Mesendoderm (in vitro differentiated cells): ENCODE results near the gene IL22RA2.

Experiments used
- DNase-seq: peaks from one replicate; pipeline ENCODE4 v3.0.0; 2013
- H2AK5ac ChIP-seq: 2 replicates; pipeline ENCODE4 v1.6.1; 2013; ENCODE audit warnings: low read length, inconsistent platforms
- H2BK120ac ChIP-seq: 2 replicates; pipeline ENCODE4 v1.6.1; 2013; ENCODE audit warnings: low read depth, mild to moderate bottlenecking, low read length, moderate library complexity, mixed read lengths
- H2BK15ac ChIP-seq: replicated peaks from 2 replicates; pipeline ENCODE4 v1.6.1; 2013; ENCODE audit warnings: low read depth, mild to moderate bottlenecking, moderate library complexity
- H2BK5ac ChIP-seq: 2 replicates; pipeline ENCODE4 v1.6.1; 2013; ENCODE audit warnings: low read length, inconsistent platforms
- H3K18ac ChIP-seq: 2 replicates; pipeline ENCODE4 v1.6.1; 2013; ENCODE audit warnings: mild to moderate bottlenecking, low read length, mixed read lengths
- H3K23ac ChIP-seq: one replicate; pipeline ENCODE4 v1.6.1; 2013; ENCODE audit warnings: low read length
- H3K27ac ChIP-seq: 2 replicates; pipeline ENCODE4 v1.5.1; 2013; ENCODE audit warnings: low read depth, mild to moderate bottlenecking, inconsistent platforms, low read length, moderate library complexity
- H3K27me3 ChIP-seq: 2 replicates; pipeline ENCODE4 v1.6.1; 2013; ENCODE audit warnings: low read length, control low read depth, mild to moderate bottlenecking, inconsistent platforms; ENCODE audit not compliant: insufficient read depth, poor library complexity
- H3K36me3 ChIP-seq: 2 replicates; pipeline ENCODE4 v1.6.1; 2013; ENCODE audit warnings: low read length, inconsistent platforms; ENCODE audit not compliant: control insufficient read depth, insufficient read depth
- H3K4ac ChIP-seq: one replicate; pipeline ENCODE4 v1.6.1; 2013; ENCODE audit warnings: low read depth, mild to moderate bottlenecking, low read length, moderate library complexity
- H3K4me1 ChIP-seq: 2 replicates; pipeline ENCODE4 v1.6.1; 2013; ENCODE audit warnings: low read depth, low read length, inconsistent platforms; ENCODE audit not compliant: control insufficient read depth
- H3K4me2 ChIP-seq: 2 replicates; pipeline ENCODE4 v1.6.1; 2013; ENCODE audit warnings: low read length
- H3K4me3 ChIP-seq: 2 replicates; pipeline ENCODE4 v1.5.1; 2013; ENCODE audit warnings: mild to moderate bottlenecking, low read length
- H3K56ac ChIP-seq: one replicate; pipeline ENCODE4 v1.6.1; 2013; ENCODE audit warnings: low read length
- H3K79me1 ChIP-seq: 2 replicates; pipeline ENCODE4 v1.6.1; 2013; ENCODE audit warnings: low read length, inconsistent platforms
- H3K79me2 ChIP-seq: 2 replicates; pipeline ENCODE4 v1.6.1; 2013; ENCODE audit warnings: mild to moderate bottlenecking, low read length; ENCODE audit not compliant: control insufficient read depth, insufficient read depth
- H3K9ac ChIP-seq: 2 replicates; pipeline ENCODE4 v1.6.1; 2013; ENCODE audit warnings: low read length, inconsistent platforms
- H4K5ac ChIP-seq: one replicate; pipeline ENCODE4 v1.6.1; 2013; ENCODE audit warnings: low read length
- H4K8ac ChIP-seq: one replicate; pipeline ENCODE4 v1.6.1; 2013; ENCODE audit warnings: low read depth, mild to moderate bottlenecking, control low read depth, low read length, moderate library complexity
- WGBS: extraction: QIAGEN DNeasy Blood & Tissue Kit; methylation state at CpG from one replicate; pipeline ENCODE4 v1.1.7; 2013; ENCODE audit warnings: low lambda C conversion rate, missing lambda C conversion rate; ENCODE audit not compliant: insufficient coverage; ENCODE audit errors: extremely low coverage; 5-methylcytosine and 5-hydroxymethylcytosine counted together

The IL22RA2 gene

GRCh38 chr6:137123078-137123477 lies 50.4 kb downstream of the IL22RA2 start:
- no peak overlapping the region for H2BK15ac ChIP-seq
- H2BK5ac ChIP-seq: no peak overlapping the region
- no peak overlapping the region for H3K23ac ChIP-seq
- no peaks in the 10 kb centered on the region for H3K27me3 ChIP-seq
- H2AK5ac ChIP-seq: no peak overlapping the region
- no peak overlapping the region for H3K27ac ChIP-seq
- H3K4ac ChIP-seq: no peak overlapping the region
- no peak overlapping the region for H2BK120ac ChIP-seq
- H4K8ac ChIP-seq: no peak overlapping the region
- H3K9ac ChIP-seq: no peak overlapping the region
- no peak overlapping the region for H3K4me3 ChIP-seq
- DNase-seq: no peak
- H3K18ac ChIP-seq: no peak overlapping the region
- no peak overlapping the region for H3K56ac ChIP-seq
- H3K4me2 ChIP-seq: no peak overlapping the region
- H3K79me1 ChIP-seq: no peaks in the 10 kb centered on the region
- H4K5ac ChIP-seq: no peak overlapping the region
- no CpG with 5 or more reads among the region's 2 CpGs for WGBS
- H3K36me3 ChIP-seq: no peaks in the 10 kb centered on the region
- H3K79me2 ChIP-seq: no peaks in the 10 kb centered on the region
- no peaks in the 10 kb centered on the region for H3K4me1 ChIP-seq

- Histone ChIP-seq H3K23ac (no peak overlapping the region), H3K27ac (no peak overlapping the region), H3K4me1 (no peaks in the 10 kb centered on the region), H3K9ac (no peak overlapping the region), H3K36me3 (no peaks in the 10 kb centered on the region), H3K79me1 (no peaks in the 10 kb centered on the region), H3K79me2 (no peaks in the 10 kb centered on the region), H3K18ac (no peak overlapping the region), H2AK5ac (no peak overlapping the region), H4K8ac (no peak overlapping the region), H3K4me2 (no peak overlapping the region), H2BK5ac (no peak overlapping the region), H4K5ac (no peak overlapping the region), H2BK120ac (no peak overlapping the region), H3K4ac (no peak overlapping the region), H3K4me3 (no peak overlapping the region), H3K56ac (no peak overlapping the region), H3K27me3 (no peaks in the 10 kb centered on the region), H2BK15ac (no peak overlapping the region)
- WGBS: no CpG with 5 or more reads among the region's 4 CpGs
- DNase-seq: no peak
Measured at GRCh38 chr6:137122612-137123011, 50.8 kb downstream of the IL22RA2 start.

GRCh38 chr6:137121401-137121997 lies 51.9 kb downstream of the IL22RA2 start:
- Histone ChIP-seq H3K18ac (no peak overlapping the region), H2BK120ac (no peak overlapping the region), H2AK5ac (no peak overlapping the region), H4K8ac (no peak overlapping the region), H4K5ac (no peak overlapping the region), H3K4me3 (no peak overlapping the region), H2BK15ac (no peak overlapping the region), H3K4ac (no peak overlapping the region), H3K36me3 (no peaks in the 10 kb centered on the region), H3K79me2 (no peaks in the 10 kb centered on the region), H3K56ac (no peak overlapping the region), H3K9ac (no peak overlapping the region), H3K4me2 (no peak overlapping the region), H3K23ac (no peak overlapping the region), H3K4me1 (no peaks in the 10 kb centered on the region), H2BK5ac (no peak overlapping the region), H3K27ac (no peak overlapping the region), H3K79me1 (no peaks in the 10 kb centered on the region), H3K27me3 (no peaks in the 10 kb centered on the region)
- no CpG with 5 or more reads among the region's 2 CpGs for WGBS
- no peak for DNase-seq

DNA sequence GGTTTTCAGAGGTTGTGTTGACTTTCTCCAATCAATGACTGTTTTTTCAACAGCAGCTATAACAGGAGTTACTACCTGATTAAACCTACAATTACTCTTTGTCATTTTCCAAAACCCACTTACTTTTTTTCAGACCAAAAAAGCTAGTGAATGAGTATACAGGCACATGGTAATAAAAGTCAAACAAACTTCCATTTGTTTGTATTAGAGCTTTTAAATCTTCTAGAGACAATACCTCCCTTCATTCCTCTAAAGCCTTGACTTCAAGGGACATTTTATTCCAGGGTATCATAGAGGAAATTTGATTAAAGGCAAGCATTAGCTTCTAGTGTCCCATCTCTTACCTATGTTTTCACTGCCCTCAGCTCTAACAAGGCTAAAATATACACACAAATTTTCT lies 52.7 kb downstream of the IL22RA2 start:
- Histone ChIP-seq H2AK5ac (no peak overlapping the region), H2BK15ac (no peak overlapping the region), H3K23ac (no peak overlapping the region), H4K8ac (no peak overlapping the region), H3K79me2 (no peaks in the 10 kb centered on the region), H2BK120ac (no peak overlapping the region), H3K4ac (no peak overlapping the region), H3K4me1 (no peaks in the 10 kb centered on the region), H3K27ac (no peak overlapping the region), H3K4me2 (no peak overlapping the region), H3K18ac (no peak overlapping the region), H3K36me3 (no peaks in the 10 kb centered on the region), H4K5ac (no peak overlapping the region), H3K27me3 (no peaks in the 10 kb centered on the region), H3K79me1 (no peaks in the 10 kb centered on the region), H2BK5ac (no peak overlapping the region), H3K56ac (no peak overlapping the region), H3K9ac (no peak overlapping the region), H3K4me3 (no peak overlapping the region)
- DNase-seq: no peak

DNA sequence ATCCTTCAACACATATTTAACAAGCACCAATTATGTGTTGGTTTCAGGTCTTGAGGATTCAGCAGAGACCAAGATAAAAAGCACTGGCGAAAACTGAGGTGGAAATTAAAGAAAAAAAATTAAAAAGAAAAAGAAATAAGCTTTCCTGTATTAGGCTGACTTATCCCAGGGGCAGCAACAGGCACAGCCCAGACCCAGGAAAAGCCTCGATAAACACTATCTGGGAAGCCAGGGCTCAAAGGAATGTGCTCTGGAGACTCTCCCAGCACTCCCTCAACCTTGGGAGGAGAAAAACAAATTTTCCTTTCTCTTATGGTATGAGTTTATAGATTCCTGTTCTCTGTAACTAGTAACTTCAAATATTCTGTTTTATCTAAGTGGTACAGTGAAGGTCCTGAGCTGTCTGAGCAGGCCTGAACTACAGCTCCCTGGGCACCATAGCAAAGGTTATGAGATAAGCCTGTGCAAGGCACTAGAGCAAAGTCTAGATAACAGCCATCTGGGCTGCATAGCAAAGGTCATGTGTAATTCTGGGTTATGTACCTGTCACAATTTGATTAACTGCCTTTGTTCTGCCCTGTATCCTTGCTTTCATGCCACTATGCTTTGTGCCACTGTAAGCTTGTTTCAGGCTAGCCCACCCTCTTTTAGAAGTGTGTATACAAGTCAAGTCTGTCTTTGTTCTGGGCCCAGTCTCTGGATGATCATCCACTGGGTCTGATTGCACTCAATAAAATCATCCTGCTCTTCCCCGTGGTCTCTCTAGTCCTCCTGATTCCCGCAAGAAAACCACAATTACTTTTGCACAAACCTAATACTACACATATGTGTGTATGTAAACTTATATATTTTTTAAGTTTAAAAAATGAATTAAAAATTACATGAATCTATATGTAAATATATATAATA lies 54.0 kb downstream of the IL22RA2 start:
- no peak overlapping the region for H3K4ac ChIP-seq
- H4K5ac ChIP-seq: no peak overlapping the region
- no peak overlapping the region for H2BK5ac ChIP-seq
- H3K4me3 ChIP-seq: no peak overlapping the region
- no peak overlapping the region for H2BK120ac ChIP-seq
- H3K36me3 ChIP-seq: no peaks in the 10 kb centered on the region
- DNase-seq: peak; percentile 7
- H3K27me3 ChIP-seq: no peaks in the 10 kb centered on the region
- no peak overlapping the region for H3K4me2 ChIP-seq
- H4K8ac ChIP-seq: no peak overlapping the region
- H2AK5ac ChIP-seq: no peak overlapping the region
- no peak overlapping the region for H3K27ac ChIP-seq
- no peak overlapping the region for H3K9ac ChIP-seq
- no peak overlapping the region for H3K56ac ChIP-seq
- WGBS: no CpG with 5 or more reads among the region's 4 CpGs
- H3K18ac ChIP-seq: no peak overlapping the region
- H3K79me2 ChIP-seq: no peaks in the 10 kb centered on the region
- H2BK15ac ChIP-seq: no peak overlapping the region
- H3K23ac ChIP-seq: no peak overlapping the region
- no peaks in the 10 kb centered on the region for H3K79me1 ChIP-seq
- H3K4me1 ChIP-seq: no peaks in the 10 kb centered on the region
